HCT116 (cell line): ENCODE results near the gene ACVRL1. TPM values are rescaled to one million over a fixed set of nuclear protein-coding genes. Genes with fewer than 3 reads are reported as not detected.

Experiments
- ATAC-seq: fragments of 200-7000 bp; cut with Tn5 transposase; 2 replicates; pipeline ENCODE4 v1.9.1; 2020; ENCODE audit warnings: mild to moderate bottlenecking, moderate library complexity
- BruUV-seq: library from RNA; stranded (reverse); fragments of 400-500 nt; replicated peaks from 2 replicates; lab custom pipeline; 2021; lab: Mats Ljungman, UMichigan
- CTCF ChIA-PET: fragments of 300-600 bp; sonication (Branson Sonifier 250); formaldehyde crosslinking; loops from one replicate; lab custom pipeline; 2021; ENCODE audit warnings: antibody characterized with exemption; lab: Charles Lee
- POLR2A ChIA-PET: fragments of 300-600, 350-600 bp; sonication (Branson Sonifier 250); formaldehyde crosslinking; loops from one replicate; lab custom pipeline; 2021; ENCODE audit warnings: antibody characterized with exemption; lab: Charles Lee
- RAD21 ChIA-PET, 2 experiments: fragments of 300-600 bp; sonication (Branson Sonifier 250); formaldehyde crosslinking; loops; one replicate each; lab custom pipeline; 2023; ENCODE audit warnings: low total read pairs in 2 of 2; ENCODE audit not compliant: uncharacterized antibody in 2 of 2, unreplicated experiment in 2 of 2, low non-redundant PET in 1 of 2; lab: Charles Lee
- DNase-seq: peaks from one replicate; pipeline ENCODE4 v3.0.0-alpha.2; 2010; ENCODE audit warnings: low read depth, low spot score
- H2AFZ ChIP-seq: fragments of 200-600 bp; shearing (Covaris generic), sonication (generic); 2 replicates; pipeline ENCODE4 v1.6.1; 2017; ENCODE audit warnings: low read depth, mixed run types, mixed read lengths, antibody characterized with exemption, low read length; ENCODE audit not compliant: poor library complexity, severe bottlenecking
- H3K27ac ChIP-seq: 2 replicates; pipeline ENCODE4 v1.5.1; 2012; ENCODE audit warnings: low read depth, low read length
- H3K27me3 ChIP-seq: fragments of 200-600 bp; sonication (generic); 2 replicates; pipeline ENCODE4 v1.6.1; 2016; ENCODE audit warnings: mixed run types, low read length, mixed read lengths; ENCODE audit not compliant: insufficient read depth
- H3K36me3 ChIP-seq, 2 experiments: fragments of 200-500 bp in 1 of 2; fragments of 200-600 bp in 1 of 2; sonication (Bioruptor generic) in 1 of 2; sonication (generic) in 1 of 2; 2 replicates each; pipeline versions ENCODE4 v1.5.1 to v1.6.1; 2014 to 2016; ENCODE audit warnings: low read length in 2 of 2, inconsistent platforms in 1 of 2, mixed read lengths in 1 of 2, mixed run types in 1 of 2; ENCODE audit not compliant: insufficient read depth in 2 of 2, control insufficient read depth in 1 of 2
- H3K4me1 ChIP-seq, 2 experiments: fragments of 200-600 bp in 1 of 2; sonication (generic) in 1 of 2; 2 replicates each; pipeline versions ENCODE4 v1.5.1 to v1.6.1; 2012 to 2017; ENCODE audit warnings: low read length in 2 of 2, inconsistent platforms in 1 of 2, mild to moderate bottlenecking in 1 of 2, mixed read lengths in 1 of 2, mixed run types in 1 of 2, moderate library complexity in 1 of 2; ENCODE audit not compliant: insufficient read depth in 2 of 2, control insufficient read depth in 1 of 2
- H3K4me2 ChIP-seq: fragments of 200-600 bp; sonication (generic); 2 replicates; pipeline ENCODE4 v1.6.1; 2017; ENCODE audit warnings: mixed run types, low read length, mixed read lengths
- H3K4me3 ChIP-seq, 2 experiments: fragments of 200-600 bp in 1 of 2; sonication (generic) in 1 of 2; replicated peaks in 1 of 2; 2 replicates each; pipeline ENCODE4 v1.5.1; 2011 to 2016; ENCODE audit warnings: low read length in 2 of 2, control low read depth in 1 of 2, low read depth in 1 of 2, mild to moderate bottlenecking in 1 of 2, mixed read lengths in 1 of 2, mixed run types in 1 of 2
- H3K79me2 ChIP-seq: fragments of 200-600 bp; sonication (generic); 2 replicates; pipeline ENCODE4 v1.6.1; 2017; ENCODE audit warnings: mild to moderate bottlenecking, mixed run types, low read length, moderate library complexity, mixed read lengths; ENCODE audit not compliant: insufficient read depth
- H3K9ac ChIP-seq: fragments of 200-600 bp; sonication (generic); 2 replicates; pipeline ENCODE4 v1.6.1; 2016; ENCODE audit warnings: low read length, mixed read lengths
- H3K9me2 ChIP-seq: fragments of 200-600 bp; sonication (generic), shearing (Covaris generic); 2 replicates; pipeline ENCODE4 v1.6.1; 2017; ENCODE audit warnings: mixed run types, mild to moderate bottlenecking, moderate library complexity; ENCODE audit not compliant: insufficient read depth
- H3K9me3 ChIP-seq, 2 experiments: fragments of 200-500 bp in 1 of 2; fragments of 200-600 bp in 1 of 2; sonication (Bioruptor generic) in 1 of 2; sonication (generic) in 1 of 2; 2 replicates each; pipeline ENCODE4 v1.6.1; 2014 to 2017; ENCODE audit warnings: low read length in 2 of 2, mixed read lengths in 2 of 2, inconsistent platforms in 1 of 2, low read depth in 1 of 2, mild to moderate bottlenecking in 1 of 2, mixed run types in 1 of 2, moderate library complexity in 1 of 2; ENCODE audit not compliant: control insufficient read depth in 1 of 2, insufficient read depth in 1 of 2
- H4K20me1 ChIP-seq: fragments of 200-600 bp; sonication (generic), shearing (Covaris generic); 2 replicates; pipeline ENCODE4 v1.6.1; 2017; ENCODE audit warnings: mixed run types, mild to moderate bottlenecking, moderate library complexity; ENCODE audit not compliant: insufficient read depth
- ATF3 ChIP-seq: IDR thresholded peaks from 2 replicates; pipeline ENCODE4 v1.6.1; 2012
- CBX3 ChIP-seq: IDR thresholded peaks from 2 replicates; pipeline ENCODE4 v1.6.1; 2012; ENCODE audit warnings: low read depth
- CEBPB ChIP-seq: IDR thresholded peaks from 2 replicates; pipeline ENCODE4 v1.6.1; 2012; ENCODE audit warnings: low read depth
- EGR1 ChIP-seq: IDR thresholded peaks from 2 replicates; pipeline ENCODE4 v1.6.1; 2012; ENCODE audit warnings: low read depth
- EZH2 ChIP-seq: fragments of 200-600 bp; sonication (generic); IDR thresholded peaks from 2 replicates; pipeline ENCODE4 v1.6.1; 2017; ENCODE audit warnings: antibody characterized with exemption, mixed run types
- EZH2phosphoT487 ChIP-seq: fragments of 200-600 bp; IDR thresholded peaks from 2 replicates; pipeline ENCODE4 v1.6.1; 2018; ENCODE audit warnings: antibody characterized with exemption, borderline replicate concordance
- FOSL1 ChIP-seq: IDR thresholded peaks from 2 replicates; pipeline ENCODE4 v1.6.1; 2012; ENCODE audit warnings: low read depth
- JUND ChIP-seq: IDR thresholded peaks from 2 replicates; pipeline ENCODE4 v1.6.1; 2012
- MAX ChIP-seq: IDR thresholded peaks from 2 replicates; pipeline ENCODE4 v1.6.1; 2012
- POLR2A ChIP-seq: IDR thresholded peaks from 2 replicates; pipeline ENCODE4 v1.7.0; 2011; ENCODE audit warnings: borderline replicate concordance; ENCODE audit not compliant: insufficient read depth, insufficient read length; ENCODE audit errors: extremely low read depth
- RAD21 ChIP-seq: IDR thresholded peaks from 2 replicates; pipeline ENCODE4 v1.6.1; 2012; ENCODE audit warnings: low read depth, mild to moderate bottlenecking
- REST ChIP-seq: IDR thresholded peaks from 2 replicates; pipeline ENCODE4 v1.6.1; 2012; ENCODE audit warnings: low read depth
- SIN3A ChIP-seq: IDR thresholded peaks from 2 replicates; pipeline ENCODE4 v1.6.1; 2012; ENCODE audit warnings: low read depth
- SP1 ChIP-seq: IDR thresholded peaks from 2 replicates; pipeline ENCODE4 v1.6.1; 2012; ENCODE audit warnings: low read depth
- TCF7L2 ChIP-seq: IDR thresholded peaks from 2 replicates; pipeline ENCODE4 v1.7.0; 2011; ENCODE audit warnings: borderline replicate concordance, inconsistent platforms; ENCODE audit not compliant: insufficient read depth, insufficient read length; ENCODE audit errors: extremely low read depth
- YY1 ChIP-seq: IDR thresholded peaks from 2 replicates; pipeline ENCODE4 v1.6.1; 2011; ENCODE audit warnings: low read length, low read depth, moderate library complexity, mild to moderate bottlenecking; ENCODE audit not compliant: insufficient replicate concordance; ENCODE audit errors: extremely low read depth
- ZBTB33 ChIP-seq: IDR thresholded peaks from 2 replicates; pipeline ENCODE4 v1.6.1; 2011; ENCODE audit warnings: mild to moderate bottlenecking, low read length, moderate library complexity; ENCODE audit not compliant: insufficient replicate concordance; ENCODE audit errors: extremely low read depth
- ZFX ChIP-seq: fragments of 450-650 bp; IDR thresholded peaks from 2 replicates; pipeline ENCODE4 v1.6.1; 2017
- ZNF274 ChIP-seq: fragments of 200-500 bp; sonication (Bioruptor generic); IDR thresholded peaks from 2 replicates; pipeline ENCODE4 v1.6.1; 2014; ENCODE audit warnings: mild to moderate bottlenecking, low read depth, low read length, inconsistent platforms
- intact Hi-C: fragments of 100-400 bp; cut with micrococcal nuclease; formaldehyde crosslinking; loops from 2 replicates; pipeline ENCODE4 v1.10.0; 2022
- total RNA-seq: library from RNA; stranded (reverse); gene quantifications from one replicate; pipeline ENCODE4 v1.2.1, GENCODE V29; 2021; ENCODE audit not compliant: unreplicated experiment

Gene ACVRL1
- total RNA-seq, 1 experiment from 2014 or later, result 2.5 TPM

- no peak for DNase-seq
- ChIA-PET CTCF (interaction anchor here (0.6 kb wide), 1 partner anchor 12 kb away, joined by 3 read pairs; no protein-coding TSS in a partner anchor), POLR2A (no interaction called here), RAD21 (no interaction called here)
- ATAC-seq, result no peak
- TF ChIP-seq SP1 (no peak), REST (no peak), ATF3 (no peak), EZH2 (no peak), POLR2A (no peak), JUND (no peak), YY1 (no peak), EZH2phosphoT487 (no peak), FOSL1 (no peak), TCF7L2 (no peak), MAX (no peak), CEBPB (no peak), SIN3A (no peak), ZFX (no peak), RAD21 (no peak), CBX3 (no peak), ZNF274 (no peak), EGR1 (no peak), ZBTB33 (no peak)
- Histone ChIP-seq H2AFZ (no peak overlapping the region), H3K79me2 (no peaks in the 10 kb centered on the region), H3K27ac (no peak overlapping the region), H4K20me1 (no peaks in the 10 kb centered on the region), H3K4me3 (no peak overlapping the region), H3K4me2 (no peak overlapping the region), H3K4me1 (peaks cover 0 to 12% of the 10 kb centered on the region in 2 experiments; a peak in 1 of 4 replicates), H3K9me3 (no peaks in the 10 kb centered on the region), H3K9me2 (no peaks in the 10 kb centered on the region), H3K9ac (no peak overlapping the region), H3K36me3 (no peaks in the 10 kb centered on the region), H3K27me3 (no peaks in the 10 kb centered on the region)
- BruUV-seq, result no TSS peak
- intact Hi-C loops, result no loop called here
These were observed 17.4 kb downstream of the ACVRL1 start for GRCh38 chr12:51924551-51925319.
